GM12878 (cell line): ENCODE data around the gene KCNH5. TPM values are rescaled to one million over a fixed set of nuclear protein-coding genes. Genes with fewer than 3 reads are reported as not detected.

Source experiments
- ATAC-seq: fragments of 200-7000 bp; cut with Tn5 transposase; 3 replicates; pipeline ENCODE4 v1.9.1; 2020; ENCODE audit warnings: mild to moderate bottlenecking, moderate library complexity
- BruUV-seq: library from RNA; stranded (reverse); fragments of 400-500 nt; replicated peaks from 2 replicates; lab custom pipeline; 2021; lab: Mats Ljungman, UMichigan
- CTCF ChIA-PET: fragments of 300-600 bp; sonication (Branson Sonifier 250); formaldehyde crosslinking; extraction: SDS; loops from one replicate; lab custom pipeline; 2021; ENCODE audit warnings: inconsistent platforms; lab: Yijun Ruan, JAX
- POLR2A ChIA-PET: fragments of 350-600 bp; formaldehyde crosslinking; extraction: SDS; loops from one replicate; lab custom pipeline; 2021; ENCODE audit warnings: inconsistent platforms; lab: Charles Lee
- RAD21 ChIA-PET: fragments of 300-600 bp; sonication (Branson Sonifier 250); formaldehyde crosslinking; loops from one replicate; lab custom pipeline; 2023; ENCODE audit warnings: antibody characterized with exemption; ENCODE audit not compliant: unreplicated experiment; lab: Charles Lee
- SMC1A ChIA-PET: fragments of 300-600 bp; sonication (Branson Sonifier 250); formaldehyde crosslinking; loops from one replicate; lab custom pipeline; 2023; ENCODE audit not compliant: unreplicated experiment, uncharacterized antibody; lab: Charles Lee
- DNase-seq: peaks from one replicate; pipeline ENCODE4 v3.0.0-alpha.2; 2011; ENCODE audit warnings: low read depth, low spot score
- FAIRE-seq: peaks from 3 replicates; lab custom pipeline; 2011; peaks lifted over from hg19 to GRCh38; lab: Jason Lieb, UNC
- H2AFZ ChIP-seq: 2 replicates; pipeline ENCODE4 v1.6.0; 2011; ENCODE audit warnings: low read depth, low read length, control low read depth; ENCODE audit not compliant: control insufficient read depth
- H3K27ac ChIP-seq: 2 replicates; pipeline ENCODE4 v1.5.1; 2011; ENCODE audit warnings: control low read depth; ENCODE audit not compliant: control insufficient read depth, insufficient read depth
- H3K27me3 ChIP-seq, 2 experiments: replicated peaks in 1 of 2; 2 replicates each; pipeline versions ENCODE4 v1.6.0 to v1.6.1; 2011; ENCODE audit warnings: low read length in 1 of 2; ENCODE audit not compliant: control insufficient read depth in 2 of 2, insufficient read depth in 2 of 2
- H3K36me3 ChIP-seq, 2 experiments: 2 replicates each; pipeline ENCODE4 v1.5.1; 2011; ENCODE audit warnings: low read length in 1 of 2; ENCODE audit not compliant: control insufficient read depth in 2 of 2, insufficient read depth in 2 of 2
- H3K4me1 ChIP-seq: 2 replicates; pipeline ENCODE4 v1.6.1; 2011; ENCODE audit warnings: mild to moderate bottlenecking, low read length, moderate library complexity, mixed read lengths; ENCODE audit not compliant: control insufficient read depth, insufficient read depth
- H3K4me2 ChIP-seq: 2 replicates; pipeline ENCODE4 v1.6.0; 2011; ENCODE audit warnings: control low read depth; ENCODE audit not compliant: control insufficient read depth, insufficient read depth
- H3K4me3 ChIP-seq: fragments of 200-600 bp; sonication (generic); 2 replicates; pipeline ENCODE4 v1.5.1; 2016
- H3K79me2 ChIP-seq: 2 replicates; pipeline ENCODE4 v1.6.0; 2011; ENCODE audit warnings: low read length; ENCODE audit not compliant: control insufficient read depth, insufficient read depth
- H3K9ac ChIP-seq: 2 replicates; pipeline ENCODE4 v1.8.0; 2011; ENCODE audit warnings: low read length, control low read depth, mixed read lengths; ENCODE audit not compliant: control insufficient read depth, insufficient read depth
- H3K9me3 ChIP-seq: replicated peaks from 3 replicates; pipeline ENCODE4 v1.5.1; 2011; ENCODE audit warnings: mild to moderate bottlenecking, low read length; ENCODE audit not compliant: control insufficient read depth, insufficient read depth
- H4K20me1 ChIP-seq: 2 replicates; pipeline ENCODE4 v1.6.0; 2011; ENCODE audit not compliant: control insufficient read depth, insufficient read depth
- ASH2L ChIP-seq: fragments of 300-600, 200-600 bp; sonication (generic); IDR thresholded peaks from 2 replicates; pipeline ENCODE4 v1.6.1; 2017; ENCODE audit warnings: low read depth, mild to moderate bottlenecking, borderline replicate concordance
- FOS ChIP-seq: IDR thresholded peaks from 3 replicates; pipeline ENCODE4 v1.6.1; 2011; ENCODE audit warnings: borderline replicate concordance; ENCODE audit not compliant: insufficient read length; ENCODE audit errors: extremely low read depth
- JUND ChIP-seq: IDR thresholded peaks from 2 replicates; pipeline ENCODE4 v1.6.1; 2012; ENCODE audit warnings: low read depth, mild to moderate bottlenecking, low read length, improper control_type of control experiment, moderate library complexity
- LARP7 ChIP-seq: fragments of 450-650 bp; IDR thresholded peaks from 2 replicates; pipeline ENCODE4 v1.6.1; 2017; ENCODE audit warnings: mild to moderate bottlenecking
- MEF2A ChIP-seq: IDR thresholded peaks from 2 replicates; pipeline ENCODE4 v1.6.1; 2011; ENCODE audit warnings: low read depth, mild to moderate bottlenecking, low read length, moderate library complexity; ENCODE audit not compliant: insufficient read depth
- MEF2B ChIP-seq: fragments of 450-650 bp; IDR thresholded peaks from 2 replicates; pipeline ENCODE4 v1.6.1; 2018; ENCODE audit warnings: mild to moderate bottlenecking, moderate library complexity; ENCODE audit not compliant: partially characterized antibody, poor library complexity, severe bottlenecking
- MTA3 ChIP-seq: IDR thresholded peaks from 2 replicates; pipeline ENCODE4 v1.6.1; 2012; ENCODE audit warnings: low read length, inconsistent platforms, borderline replicate concordance
- NFXL1 ChIP-seq: fragments of 450-650 bp; IDR thresholded peaks from 2 replicates; pipeline ENCODE4 v1.6.1; 2017; ENCODE audit warnings: antibody characterized with exemption, mild to moderate bottlenecking, borderline replicate concordance
- PML ChIP-seq: IDR thresholded peaks from 2 replicates; pipeline ENCODE4 v1.6.1; 2012; ENCODE audit warnings: low read length, inconsistent platforms
- RB1 ChIP-seq: fragments of 450-650 bp; formaldehyde crosslinking; IDR thresholded peaks from 2 replicates; pipeline ENCODE4 v1.6.1; 2017; ENCODE audit warnings: mild to moderate bottlenecking, borderline replicate concordance
- SIN3A ChIP-seq: IDR thresholded peaks from 2 replicates; pipeline ENCODE4 v1.6.1; 2012; ENCODE audit warnings: low read depth, low read length, improper control_type of control experiment
- SUPT20H ChIP-seq: IDR thresholded peaks from 2 replicates; pipeline ENCODE4 v1.6.1; 2011; ENCODE audit warnings: low read depth, mild to moderate bottlenecking, low read length, moderate library complexity, borderline replicate concordance; ENCODE audit not compliant: control insufficient read depth
- SUZ12 ChIP-seq: fragments of 200-600 bp; sonication (generic); IDR thresholded peaks from one replicate; pipeline ENCODE4 v1.6.1; 2018; ENCODE audit warnings: antibody characterized with exemption, mild to moderate bottlenecking; ENCODE audit not compliant: unreplicated experiment
- WRNIP1 ChIP-seq: IDR thresholded peaks from 2 replicates; pipeline ENCODE4 v1.6.1; 2011; ENCODE audit warnings: low read depth, low read length, improper control_type of control experiment, borderline replicate concordance
- ZNF217 ChIP-seq: fragments of 450-650 bp; IDR thresholded peaks from 2 replicates; pipeline ENCODE4 v1.6.1; 2017; ENCODE audit warnings: antibody characterized with exemption, mild to moderate bottlenecking
- in situ Hi-C: fragments of 300-500 bp; cut with MboI; formaldehyde crosslinking; loops from 9 replicates; pipeline ENCODE4 v1.14.3; 2018; ENCODE audit warnings: mixed read lengths
- intact Hi-C: fragments of 100-400 bp; cut with micrococcal nuclease; formaldehyde crosslinking; loops from one replicate; pipeline ENCODE4 v1.14.2; 2022; ENCODE audit not compliant: unreplicated experiment
- polyA plus RNA-seq, 11 experiments: library from polyadenylated mRNA; depleted of rRNA in 4 of 11; unstranded in 6 of 11; stranded (reverse) in 5 of 11; fragments of >200 nt; fragmentation: Nextera tagmentation in 4 of 11; fragmentation: Illumina TruSeq in 1 of 11; extraction: Ambion mirVana in 4 of 11; extraction: Trizol in 1 of 11; gene quantifications; 1 replicate in 1 of 11; 2 replicates in 10 of 11; pipeline versions ENCODE4 v1.2.1 to v1.2.3, GENCODE V29; 2011 to 2016; ENCODE audit warnings: inconsistent platforms in 2 of 11, missing spikeins in 2 of 11, low read depth in 1 of 11
- total RNA-seq, 4 experiments: library from RNA; depleted of rRNA in 3 of 4; stranded (reverse); fragments of >200 nt in 3 of 4; fragmentation: Illumina TruSeq in 1 of 4; extraction: Trizol in 1 of 4; gene quantifications; 2 replicates each; pipeline versions ENCODE4 v1.2.1 to v1.2.3, GENCODE V29; 2013 to 2021
- TF ChIP-seq, protein P1 (sequence below): fragments of 450-650 bp; IDR thresholded peaks from 2 replicates; pipeline ENCODE4 v1.6.1; 2018; ENCODE audit warnings: borderline replicate concordance, mild to moderate bottlenecking; ENCODE audit not compliant: partially characterized antibody

The KCNH5 gene
- total and polyA plus RNA-seq, 10 of the 15 experiments (the other 5 are each of a cell fraction or from before 2014, with no cell fraction given): under 0.01 to 0.04 (median 0.04) TPM; not detected in 7

- Histone ChIP-seq H3K79me2 (no peaks in the 10 kb centered on the region), H3K4me1 (no peaks in the 10 kb centered on the region), H3K27me3 (no peaks in the 10 kb centered on the region), H3K27ac (no peak overlapping the region), H2AFZ (no peak overlapping the region), H4K20me1 (no peaks in the 10 kb centered on the region), H3K36me3 (no peaks in the 10 kb centered on the region), H3K9me3 (no peaks in the 10 kb centered on the region), H3K4me2 (no peak overlapping the region), H3K4me3 (no peak overlapping the region), H3K9ac (no peak overlapping the region)
- in situ Hi-C loops: no loop called here
- POLR2A ChIA-PET: no interaction called here
- DNase-seq (no peak), FAIRE-seq (no peak), ATAC-seq (no peak)
- CTCF ChIA-PET: no interaction called here
- no peak for TF ChIP-seq ZNF217
- TF ChIP-seq SUPT20H: no peak
- TF ChIP-seq MTA3: no peak
- no peak for TF ChIP-seq PML
- no peak for TF ChIP-seq NFXL1
- no peak for TF ChIP-seq WRNIP1
- no peak for TF ChIP-seq ASH2L
- TF ChIP-seq FOS: no peak
- no peak for TF ChIP-seq MEF2A
- TF ChIP-seq RB1: no peak
- TF ChIP-seq SIN3A: no peak
- TF ChIP-seq, protein P1, sequence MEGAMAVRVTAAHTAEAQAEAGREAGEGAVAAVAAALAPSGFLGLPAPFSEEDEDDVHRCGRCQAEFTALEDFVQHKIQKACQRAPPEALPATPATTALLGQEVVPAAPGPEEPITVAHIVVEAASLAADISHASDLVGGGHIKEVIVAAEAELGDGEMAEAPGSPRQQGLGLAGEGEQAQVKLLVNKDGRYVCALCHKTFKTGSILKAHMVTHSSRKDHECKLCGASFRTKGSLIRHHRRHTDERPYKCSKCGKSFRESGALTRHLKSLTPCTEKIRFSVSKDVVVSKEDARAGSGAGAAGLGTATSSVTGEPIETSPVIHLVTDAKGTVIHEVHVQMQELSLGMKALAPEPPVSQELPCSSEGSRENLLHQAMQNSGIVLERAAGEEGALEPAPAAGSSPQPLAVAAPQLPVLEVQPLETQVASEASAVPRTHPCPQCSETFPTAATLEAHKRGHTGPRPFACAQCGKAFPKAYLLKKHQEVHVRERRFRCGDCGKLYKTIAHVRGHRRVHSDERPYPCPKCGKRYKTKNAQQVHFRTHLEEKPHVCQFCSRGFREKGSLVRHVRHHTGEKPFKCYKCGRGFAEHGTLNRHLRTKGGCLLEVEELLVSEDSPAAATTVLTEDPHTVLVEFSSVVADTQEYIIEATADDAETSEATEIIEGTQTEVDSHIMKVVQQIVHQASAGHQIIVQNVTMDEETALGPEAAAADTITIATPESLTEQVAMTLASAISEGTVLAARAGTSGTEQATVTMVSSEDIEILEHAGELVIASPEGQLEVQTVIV: no peak
- no peak for TF ChIP-seq SUZ12
- no peak for TF ChIP-seq JUND
- TF ChIP-seq MEF2B: no peak
- TF ChIP-seq LARP7: no peak
- no TSS peak for BruUV-seq
- SMC1A ChIA-PET: no interaction called here
- intact Hi-C loops: no loop called here
- RAD21 ChIA-PET: no interaction called here
Measured at GRCh38 chr14:62983821-62984220, 61.4 kb downstream of the KCNH5 start.
